ENCODE results near the gene CCNG2.
A peak's percentile ranks its signal among the peaks of the same experiment; 100 is the strongest.

Gene CCNG2

DNA sequence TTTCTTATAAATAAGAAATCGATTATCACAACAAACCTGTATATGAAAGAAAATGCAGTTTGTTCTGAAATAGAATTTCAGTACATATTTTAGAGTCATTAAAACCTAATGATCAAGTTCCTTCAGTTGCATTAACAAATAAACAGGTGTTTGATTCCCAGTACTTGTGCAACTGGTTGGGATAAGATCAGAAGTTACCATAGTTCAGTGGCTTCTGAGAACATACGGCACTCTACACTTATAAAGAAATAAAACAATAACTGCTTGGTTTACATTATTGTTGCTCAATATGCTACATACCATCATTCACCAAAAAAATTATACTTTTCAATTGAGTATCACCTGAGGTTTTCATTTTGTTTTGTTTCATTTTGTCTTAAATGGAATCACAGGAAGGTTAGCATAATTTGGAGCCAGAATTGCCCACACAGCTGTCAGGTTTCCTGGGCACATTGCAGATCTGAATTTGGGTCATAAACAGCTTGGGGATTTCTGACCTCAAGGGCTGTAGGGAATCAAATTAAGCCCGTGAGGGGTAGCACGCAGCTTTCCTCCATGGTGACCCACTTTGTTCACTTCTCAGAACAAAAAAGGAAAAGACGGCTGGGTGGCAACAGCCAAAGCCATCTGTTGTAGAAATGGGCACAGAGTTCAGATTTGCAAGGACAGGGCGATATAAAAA is 14.9 kb upstream of the CCNG2 start:
- H3K4me3 Mint-ChIP-seq = peak overlapping the region; percentile 33
- H3K27ac Mint-ChIP-seq = peak overlapping the region; percentile 40
- no peaks in the 10 kb centered on the region for H3K9me3 Mint-ChIP-seq
- H3K36me3 Mint-ChIP-seq = no peaks in the 10 kb centered on the region
- ATAC-seq (no peak), DNase-seq (ENCODE audit: low spot score in 2 of 2) (no peak)
- peaks cover 13% of the 10 kb centered on the region for H3K4me1 Mint-ChIP-seq

DNA sequence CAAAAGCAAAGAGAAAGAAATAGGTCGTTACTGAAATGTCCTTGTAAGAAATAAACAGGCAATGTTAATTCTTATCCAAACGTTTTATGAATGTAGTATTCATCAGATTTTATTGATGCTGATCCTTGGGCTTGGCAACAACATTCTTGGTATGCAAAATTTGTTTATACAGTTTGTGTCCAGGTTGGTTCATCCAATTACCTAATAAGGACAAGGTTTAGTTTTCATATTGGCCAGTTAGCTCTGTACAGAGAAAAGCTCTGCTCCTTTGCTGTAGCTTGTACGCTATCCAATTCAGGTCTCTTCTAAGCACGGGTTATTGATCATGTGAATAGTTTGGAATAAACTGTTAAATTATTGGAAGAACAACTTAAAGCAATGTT is 14.4 kb upstream of the CCNG2 start:
- no peaks in the 10 kb centered on the region for H3K9me3 Mint-ChIP-seq
- peaks cover 13% of the 10 kb centered on the region for H3K4me1 Mint-ChIP-seq

DNA sequence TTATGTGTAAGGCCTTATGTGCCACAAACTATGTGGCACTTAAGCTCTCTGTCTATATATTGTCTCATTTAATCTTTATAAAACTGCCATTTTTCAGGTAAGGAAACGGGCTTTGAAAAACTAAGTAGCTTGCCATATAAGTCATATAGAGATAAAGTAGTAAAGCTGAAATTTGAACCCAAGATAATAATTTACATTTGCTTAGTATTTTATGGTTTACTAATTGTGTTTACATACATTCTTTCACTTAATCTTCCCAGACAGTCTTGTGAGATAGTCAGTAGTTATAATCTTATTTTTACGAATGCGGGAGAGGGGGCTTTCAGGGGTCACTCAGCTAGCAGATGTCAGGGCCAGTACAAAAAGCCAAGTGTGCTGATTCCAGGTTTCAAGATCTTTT is 13.9 kb upstream of the CCNG2 start:
- Mint-ChIP-seq H3K4me3 (no peak overlapping the region), H3K27ac (peak overlapping the region; percentile 40), H3K9me3 (no peaks in the 10 kb centered on the region), H3K36me3 (no peaks in the 10 kb centered on the region), H3K4me1 (peaks cover 13% of the 10 kb centered on the region)
- DNase-seq (ENCODE audit: low spot score in 2 of 2) (no peak), ATAC-seq (no peak)

More for the DNA sequence above, 14.4 kb upstream of the CCNG2 start:
- peak overlapping the region; percentile 40 for H3K27ac Mint-ChIP-seq
- no peaks in the 10 kb centered on the region for H3K36me3 Mint-ChIP-seq
- DNase-seq (ENCODE audit: low spot score in 2 of 2) (no peak), ATAC-seq (no peak)
- H3K4me3 Mint-ChIP-seq = peak overlapping the region; percentile 33

DNA sequence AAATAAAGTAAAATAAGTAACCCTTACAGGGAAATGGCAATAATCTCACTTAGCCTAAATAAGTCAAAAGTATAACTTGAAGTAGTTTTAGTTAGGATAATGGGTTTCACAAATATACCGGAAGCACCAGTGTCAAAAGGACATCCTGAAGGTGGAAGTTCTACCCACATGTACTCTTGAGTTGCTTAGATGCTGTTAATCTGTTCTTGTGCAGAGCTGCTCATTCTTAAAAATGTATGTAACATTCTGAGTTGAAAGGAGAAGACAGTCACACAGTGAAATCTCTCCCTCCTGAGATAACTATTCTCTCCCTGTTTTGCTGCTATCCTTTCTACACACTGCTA is 11.2 kb upstream of the CCNG2 start:
- H3K27ac Mint-ChIP-seq = no peak overlapping the region

DNA sequence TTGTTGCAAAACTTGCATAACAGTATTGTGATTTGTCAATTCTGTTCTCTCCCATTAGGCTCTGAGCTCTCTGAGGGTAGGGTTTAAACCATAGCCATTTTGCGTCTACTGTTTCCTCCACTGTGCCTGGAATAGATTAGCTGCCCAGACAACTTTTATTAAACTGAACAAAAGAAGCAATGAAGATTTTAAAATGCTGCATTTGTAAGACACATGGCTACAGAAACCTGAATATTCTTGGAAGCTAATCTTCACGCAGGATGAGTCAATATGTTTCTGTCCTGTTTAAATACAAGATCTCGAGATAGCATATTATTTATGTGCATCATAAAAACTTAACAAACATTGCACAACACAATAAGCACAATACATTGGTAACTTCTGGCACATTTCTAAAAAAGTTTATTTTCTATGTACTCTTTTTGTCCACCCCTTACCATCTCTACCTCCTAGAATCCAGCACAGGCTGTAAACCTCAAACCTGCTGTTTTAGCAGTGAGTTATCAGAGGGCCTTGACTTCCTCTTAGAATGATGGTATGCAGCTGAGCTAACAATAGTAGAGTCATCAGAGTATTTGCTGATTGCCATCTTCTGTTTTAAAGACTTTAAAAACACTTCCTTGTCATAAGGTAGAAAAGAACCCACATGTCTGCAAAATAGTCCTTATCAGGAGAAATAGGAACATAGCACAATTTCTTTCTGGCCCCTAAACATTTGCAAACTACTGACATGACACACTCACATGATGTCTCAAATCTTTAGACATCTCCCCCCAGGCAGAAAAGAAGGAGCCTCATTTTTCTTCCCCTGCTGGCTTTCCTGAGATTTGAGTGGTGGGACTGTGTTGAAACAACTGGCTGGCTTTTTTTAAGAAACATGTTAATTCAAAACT is 10.6 kb upstream of the CCNG2 start:
- Mint-ChIP-seq H3K9me3 (no peaks in the 10 kb centered on the region), H3K4me1 (peaks cover 13% of the 10 kb centered on the region), H3K4me3 (no peak overlapping the region), H3K36me3 (no peaks in the 10 kb centered on the region), H3K27ac (no peak overlapping the region)
- DNase-seq (ENCODE audit: low spot score in 2 of 2) (no peak), ATAC-seq (peak; percentile 68)

More for the DNA sequence above, 11.2 kb upstream of the CCNG2 start:
- no peaks in the 10 kb centered on the region for H3K36me3 Mint-ChIP-seq
- H3K4me3 Mint-ChIP-seq = no peak overlapping the region
- H3K4me1 Mint-ChIP-seq = peaks cover 13% of the 10 kb centered on the region
- ATAC-seq (peak; percentile 36), DNase-seq (ENCODE audit: low spot score in 2 of 2) (no peak)
- no peaks in the 10 kb centered on the region for H3K9me3 Mint-ChIP-seq

DNA sequence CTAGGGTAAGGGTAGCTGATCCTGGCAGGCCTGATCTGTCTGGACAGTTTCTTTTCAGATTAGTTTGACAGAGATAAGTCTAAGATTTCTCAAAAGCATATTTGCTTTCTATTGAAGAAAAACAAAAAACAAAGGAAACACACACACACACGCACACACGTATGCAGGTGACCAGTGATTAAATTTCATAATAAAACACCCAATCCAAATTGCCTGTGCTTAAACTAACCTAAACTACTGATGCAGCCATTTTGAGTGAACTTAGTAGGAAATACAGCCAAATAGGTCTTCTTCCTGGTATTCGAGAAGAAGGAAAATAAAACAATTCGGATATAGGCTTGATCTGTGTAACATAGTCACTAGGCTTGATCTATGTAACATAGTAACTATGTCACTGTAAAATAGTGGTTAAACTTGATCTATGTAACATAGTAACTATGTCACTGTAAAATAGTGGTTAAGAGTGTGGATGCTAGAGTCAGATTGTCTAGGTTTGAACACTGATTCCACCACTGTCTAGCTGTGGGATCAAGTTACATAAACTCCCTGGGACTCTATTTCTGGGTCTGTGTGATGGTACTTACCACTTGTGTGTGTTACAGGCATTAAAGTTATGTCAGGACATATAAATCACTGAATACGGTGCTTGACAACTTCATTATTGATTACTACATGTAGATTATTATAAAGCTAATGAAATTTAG is 9.8 kb upstream of the CCNG2 start:
- ATAC-seq (no peak), DNase-seq (ENCODE audit: low spot score in 2 of 2) (no peak)
- no peaks in the 10 kb centered on the region for H3K36me3 Mint-ChIP-seq
- no peak overlapping the region for H3K27ac Mint-ChIP-seq
- H3K9me3 Mint-ChIP-seq = no peaks in the 10 kb centered on the region
- H3K4me3 Mint-ChIP-seq = no peak overlapping the region
- H3K4me1 Mint-ChIP-seq = peaks cover 13% of the 10 kb centered on the region

DNA sequence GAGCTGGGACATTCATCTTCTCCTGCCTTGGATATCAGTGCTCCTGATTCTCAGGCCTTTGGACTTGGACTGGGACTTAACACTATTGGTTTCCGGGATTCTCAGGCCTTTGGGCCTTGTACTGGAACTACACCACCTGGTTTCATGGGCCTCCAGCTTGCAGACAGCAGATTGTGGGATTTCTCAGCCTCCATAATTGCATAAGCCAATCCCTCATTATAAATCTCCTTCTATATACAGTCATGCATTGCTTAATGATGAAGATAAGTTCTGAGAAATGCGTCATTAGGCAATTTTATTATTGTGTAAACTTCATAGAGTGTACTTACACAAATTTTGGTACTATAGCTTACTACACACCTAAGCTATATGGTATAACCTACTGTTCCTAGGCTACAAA is 8.9 kb upstream of the CCNG2 start:
- H3K9me3 Mint-ChIP-seq = no peaks in the 10 kb centered on the region
- no peak for DNase-seq (ENCODE audit: low spot score in 2 of 2)
- no peak overlapping the region for H3K27ac Mint-ChIP-seq

DNA sequence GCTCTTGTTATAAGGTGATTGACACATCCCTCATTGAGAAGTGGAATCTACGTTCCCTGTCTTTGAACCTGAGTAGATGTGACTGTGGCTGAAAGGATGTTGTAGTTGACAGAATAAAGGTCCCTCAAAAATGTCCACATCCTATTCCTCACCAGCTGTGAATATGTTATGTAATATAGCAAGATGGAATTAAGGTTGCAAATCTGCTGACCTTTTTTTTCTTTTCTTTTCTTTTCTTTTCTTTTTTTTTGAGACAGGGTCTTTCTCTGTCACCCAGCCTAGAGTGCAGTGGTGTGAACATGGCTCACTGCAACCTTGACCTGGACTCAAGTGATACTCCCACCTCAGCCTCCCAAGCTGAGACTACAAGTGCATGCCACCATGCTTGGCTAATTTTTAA is 7.2 kb upstream of the CCNG2 start:
- H3K27ac Mint-ChIP-seq = no peak overlapping the region
- no peaks in the 10 kb centered on the region for H3K36me3 Mint-ChIP-seq
- H3K9me3 Mint-ChIP-seq = no peaks in the 10 kb centered on the region
- H3K4me3 Mint-ChIP-seq = no peak overlapping the region
- DNase-seq (ENCODE audit: low spot score in 2 of 2) = no peak
- no peak for ATAC-seq
- H3K4me1 Mint-ChIP-seq = peaks cover 13% of the 10 kb centered on the region

More for the DNA sequence above, 8.9 kb upstream of the CCNG2 start:
- no peaks in the 10 kb centered on the region for H3K36me3 Mint-ChIP-seq
- ATAC-seq = no peak
- no peak overlapping the region for H3K4me3 Mint-ChIP-seq
- peaks cover 13% of the 10 kb centered on the region for H3K4me1 Mint-ChIP-seq

DNA sequence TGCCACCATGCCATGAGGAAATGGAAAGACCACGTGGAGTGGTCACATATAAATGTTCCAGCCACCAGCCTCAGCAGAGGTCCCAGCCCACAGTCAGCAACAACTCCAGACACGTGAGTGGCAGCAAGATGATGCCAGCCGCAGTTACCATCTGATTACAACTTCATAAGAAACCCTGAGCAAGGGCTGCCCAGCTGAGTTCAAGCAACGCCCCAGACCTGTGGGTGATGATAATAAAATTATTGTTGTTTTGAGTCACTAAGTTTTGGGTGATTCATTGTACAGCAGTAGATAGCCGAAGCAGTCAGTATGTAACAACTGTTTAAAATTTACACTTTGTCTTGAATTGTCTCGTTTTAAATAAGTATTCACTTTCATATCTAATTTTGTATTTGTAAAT is 5.8 kb upstream of the CCNG2 start:
- no peaks in the 10 kb centered on the region for H3K9me3 Mint-ChIP-seq
- H3K36me3 Mint-ChIP-seq = no peaks in the 10 kb centered on the region
- no peak overlapping the region for H3K27ac Mint-ChIP-seq
- no peak for DNase-seq (ENCODE audit: low spot score in 2 of 2)
- no peak overlapping the region for H3K4me3 Mint-ChIP-seq
- ATAC-seq = peak; percentile 89
- peaks cover 10% of the 10 kb centered on the region for H3K4me1 Mint-ChIP-seq

DNA sequence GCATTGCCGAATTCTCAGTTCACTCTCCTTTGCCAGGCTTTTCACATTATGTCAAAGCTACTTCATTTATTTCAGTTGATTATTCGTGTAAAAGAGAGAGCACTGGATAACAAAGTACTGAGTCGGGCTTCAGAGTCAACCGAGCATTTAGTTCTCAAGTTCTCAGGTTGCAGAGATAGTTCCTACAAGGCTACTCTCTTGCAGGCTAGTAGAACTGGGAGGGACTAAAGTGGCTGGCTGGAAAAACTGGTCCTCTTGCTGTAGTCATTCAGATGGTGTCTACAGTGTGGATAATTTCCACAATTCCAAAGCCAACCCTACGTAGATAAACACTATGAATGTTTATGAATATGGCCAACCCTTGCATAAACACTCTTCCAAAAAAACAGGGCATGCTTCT is 4.6 kb upstream of the CCNG2 start:
- DNase-seq (ENCODE audit: low spot score in 2 of 2) (no peak), ATAC-seq (no peak)
- no peaks in the 10 kb centered on the region for H3K9me3 Mint-ChIP-seq
- no peak overlapping the region for H3K4me3 Mint-ChIP-seq
- H3K36me3 Mint-ChIP-seq = peaks cover 11% of the 10 kb centered on the region
- H3K4me1 Mint-ChIP-seq = peaks cover 7% of the 10 kb centered on the region
- no peak overlapping the region for H3K27ac Mint-ChIP-seq

DNA sequence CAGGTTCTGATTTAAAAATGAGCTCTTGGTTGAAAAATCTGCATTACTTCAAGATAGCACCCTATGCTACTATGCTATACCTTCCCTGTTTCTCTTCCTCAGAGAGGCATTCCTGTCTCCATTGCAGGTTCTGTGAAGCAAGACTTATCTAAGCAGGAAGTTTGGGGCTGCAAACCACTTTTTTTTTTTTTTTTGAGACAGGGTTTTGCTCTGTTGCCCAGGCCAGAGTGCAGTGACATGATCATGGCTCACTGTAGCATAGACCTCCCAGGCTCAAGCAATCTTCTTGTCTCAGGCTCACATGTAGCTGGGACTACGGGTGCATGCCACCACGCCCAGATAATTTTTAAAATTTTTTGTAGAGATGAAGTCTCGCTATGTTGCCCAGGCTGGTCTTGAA is 4.0 kb upstream of the CCNG2 start:
- Mint-ChIP-seq H3K36me3 (peaks cover 15% of the 10 kb centered on the region), H3K4me1 (peaks cover 7% of the 10 kb centered on the region), H3K4me3 (no peak overlapping the region), H3K27ac (no peak overlapping the region), H3K9me3 (no peaks in the 10 kb centered on the region)
- DNase-seq (ENCODE audit: low spot score in 2 of 2) = no peak
- no peak for ATAC-seq

DNA sequence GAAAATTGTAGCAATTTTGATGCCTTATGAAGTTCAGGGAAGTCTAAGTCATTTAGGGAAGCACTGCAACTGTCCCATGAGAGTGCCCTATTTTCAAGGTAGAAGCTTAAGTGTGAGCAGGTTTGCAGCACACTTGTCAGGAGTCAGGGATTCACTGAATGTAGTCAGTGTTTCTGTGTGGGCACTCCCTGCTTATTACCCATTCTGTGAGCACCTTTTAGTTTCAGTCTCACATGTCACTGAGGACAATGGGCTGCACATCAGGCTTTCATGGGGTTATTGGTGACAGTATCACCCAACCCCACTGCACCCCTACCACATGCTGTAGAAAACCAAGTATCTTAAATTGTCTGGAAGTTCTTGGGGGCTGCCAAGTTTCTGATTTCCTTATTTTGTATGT is 2.9 kb upstream of the CCNG2 start:
- H3K27ac Mint-ChIP-seq = no peak overlapping the region

DNA sequence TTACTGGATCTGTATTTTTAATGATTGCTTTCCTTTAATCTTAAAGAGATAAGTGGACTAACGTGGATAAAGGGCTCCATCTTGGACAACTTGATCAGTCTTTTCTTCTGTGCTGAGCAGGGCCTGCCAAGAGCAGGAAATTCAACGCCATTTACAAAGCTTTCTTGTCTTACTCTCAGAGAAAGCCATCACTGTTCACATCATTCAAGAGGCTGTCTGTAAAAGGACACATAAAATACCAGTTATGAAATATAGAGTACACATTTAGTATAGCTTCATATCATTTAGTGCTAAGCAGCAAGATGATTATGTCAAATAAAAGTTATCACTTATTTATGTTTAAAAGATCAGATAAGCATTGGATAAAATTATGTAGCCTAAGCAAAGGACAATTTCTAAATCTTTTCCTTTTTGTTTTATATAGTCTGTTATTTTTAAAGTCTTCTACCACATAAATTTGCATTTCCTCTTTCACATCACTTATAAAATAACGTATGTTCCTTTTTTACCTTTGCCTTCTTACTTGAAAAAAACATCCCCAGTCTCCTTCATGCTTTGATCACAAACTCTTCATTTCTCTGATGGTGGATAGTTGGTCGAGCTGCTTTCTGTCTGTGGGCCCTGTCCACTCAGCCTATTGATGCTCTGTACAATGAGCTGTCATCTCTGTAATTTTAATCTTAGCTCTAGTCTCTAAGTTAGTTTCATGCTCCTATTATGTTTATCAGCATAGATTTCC is 2.1 kb upstream of the CCNG2 start:
- Mint-ChIP-seq H3K9me3 (no peaks in the 10 kb centered on the region), H3K27ac (no peak overlapping the region), H3K4me3 (no peak overlapping the region), H3K36me3 (peaks cover 35% of the 10 kb centered on the region), H3K4me1 (peaks cover 7% of the 10 kb centered on the region)
- no peak for DNase-seq (ENCODE audit: low spot score in 2 of 2)
- ATAC-seq = no peak

More for the DNA sequence above, 2.9 kb upstream of the CCNG2 start:
- Mint-ChIP-seq H3K9me3 (no peaks in the 10 kb centered on the region), H3K4me3 (no peak overlapping the region), H3K4me1 (peaks cover 7% of the 10 kb centered on the region), H3K36me3 (peaks cover 26% of the 10 kb centered on the region)
- DNase-seq (ENCODE audit: low spot score in 2 of 2) = no peak
- ATAC-seq = no peak

DNA sequence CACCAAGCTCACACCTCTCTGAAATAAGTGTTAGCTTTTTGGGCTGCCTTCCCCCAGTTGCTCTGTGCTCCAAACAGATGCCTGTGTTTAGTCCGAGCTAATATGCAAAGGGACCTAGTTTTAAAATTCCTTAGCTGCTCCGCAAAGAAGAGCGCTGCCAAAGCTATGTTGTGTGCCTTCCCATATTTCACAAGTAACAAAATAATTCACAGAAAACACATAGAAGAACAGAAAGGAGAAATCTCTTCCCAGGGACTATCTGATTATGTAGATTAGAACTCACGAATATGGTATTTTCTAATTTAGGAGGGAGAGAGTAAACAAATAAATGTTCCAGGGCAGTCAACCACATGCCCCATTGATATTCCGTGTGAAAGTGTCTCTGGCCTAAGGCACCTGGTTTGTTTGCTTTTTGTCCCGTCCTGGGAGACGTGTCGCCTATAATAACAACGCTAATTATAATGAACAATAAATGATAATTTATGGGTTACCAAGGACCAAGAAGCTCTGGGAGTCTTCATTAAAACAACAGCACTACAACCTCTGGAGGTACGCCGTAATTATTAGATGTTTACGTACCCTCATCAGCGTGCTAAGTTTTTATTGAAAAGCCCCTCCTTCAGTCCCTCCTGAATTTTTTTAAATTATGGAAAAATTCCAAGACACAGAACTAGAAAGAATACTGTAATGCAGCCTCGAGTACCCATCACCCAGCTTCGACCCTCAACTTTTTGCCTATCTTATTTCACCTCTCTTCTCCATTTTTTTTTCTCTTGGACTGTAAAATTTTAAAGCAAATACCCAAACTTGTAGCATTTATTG is 1.2 kb upstream of the CCNG2 start:
- Mint-ChIP-seq H3K27ac (peak overlapping the region; percentile 96), H3K4me1 (peaks cover 7% of the 10 kb centered on the region), H3K36me3 (peaks cover 44% of the 10 kb centered on the region), H3K4me3 (peak overlapping the region; percentile 95), H3K9me3 (no peaks in the 10 kb centered on the region)
- DNase-seq (ENCODE audit: low spot score in 2 of 2) = no peak
- ATAC-seq = no peak

Data from stimulated activated effector memory CD8-positive, alpha-beta T cell treated with anti-CD3 and anti-CD28 coated beads, Interleukin-12 subunit alpha, Interleukin-12 subunit beta, amount 100 ng/mL, for 72 hours (primary cell).